Upper lobe of right lung (tissue), 1 donor: Measurements from ENCODE around the gene AKIRIN2. TPM values are rescaled to one million over a fixed set of nuclear protein-coding genes. Genes with fewer than 3 reads are reported as not detected.

ENCODE experiments used
- ATAC-seq: fragments of 200-7000 bp; cut with Tn5 transposase; one replicate; pipeline ENCODE4 v1.9.1; 2020; ENCODE audit warnings: mild to moderate bottlenecking, moderate library complexity
- DNase-seq: peaks from one replicate; pipeline ENCODE4 v3.0.0-alpha.2; 2020
- H3K27ac ChIP-seq: fragments of 200-600 bp; one replicate; pipeline ENCODE4 v1.8.0; 2022
- H3K27me3 ChIP-seq: fragments of 200-600 bp; one replicate; pipeline ENCODE4 v1.8.0; 2022; ENCODE audit warnings: mild to moderate bottlenecking
- H3K36me3 ChIP-seq: fragments of 200-600 bp; one replicate; pipeline ENCODE4 v1.8.0; 2022
- H3K4me1 ChIP-seq: fragments of 200-600 bp; one replicate; pipeline ENCODE4 v1.8.0; 2022
- H3K4me3 ChIP-seq: fragments of 200-600 bp; one replicate; pipeline ENCODE4 v1.8.0; 2022; ENCODE audit warnings: mild to moderate bottlenecking
- H3K9me3 ChIP-seq: fragments of 200-600 bp; one replicate; pipeline ENCODE4 v1.8.0; 2022
- intact Hi-C: fragments of 100-400 bp; cut with DNase I; formaldehyde crosslinking; loops from one replicate; pipeline ENCODE4 v1.11.0; 2022
- total RNA-seq: library from RNA; stranded (reverse); fragmentation: NEBNext Ultra II Directional; extraction: Animal tissue kit (Norgen Biotek cat#: 25700); gene quantifications from one replicate; pipeline ENCODE4 v1.2.1, GENCODE V29; 2021
- TF ChIP-seq, protein P1 (sequence below): fragments of 200-600 bp; IDR thresholded peaks from one replicate; pipeline ENCODE4 v1.8.0; 2022; ENCODE audit warnings: antibody characterized with exemption
- donor health status: DM: no; HTN: yes; CAD: no; lungs with severe emphysema.

Gene AKIRIN2
- total RNA-seq, 1 donor from 2014 or later, result 56.6 TPM

DNA sequence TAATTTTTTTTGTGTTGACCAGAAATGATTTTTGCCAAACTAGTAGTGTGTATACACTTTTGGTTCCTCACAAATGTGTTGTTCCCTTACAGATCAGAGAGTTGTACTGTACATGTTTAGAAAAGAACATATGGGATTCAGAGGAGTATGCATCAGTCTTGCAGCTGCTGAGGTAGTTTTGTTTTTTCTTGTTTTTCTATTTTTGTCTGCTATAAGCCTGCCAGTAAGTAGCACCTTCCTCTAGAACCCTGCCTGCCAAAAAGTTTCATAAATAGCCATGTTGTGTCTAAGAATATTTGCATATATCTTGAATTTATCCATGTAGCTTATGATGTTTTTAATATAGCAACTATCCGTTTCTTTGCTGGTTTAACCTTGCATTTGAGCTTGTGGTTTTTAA, 65.7 kb downstream of the AKIRIN2 start:
- no peaks in the 10 kb centered on the region for H3K4me1 ChIP-seq
- intact Hi-C loops, result no loop called here
- TF ChIP-seq, protein P1, sequence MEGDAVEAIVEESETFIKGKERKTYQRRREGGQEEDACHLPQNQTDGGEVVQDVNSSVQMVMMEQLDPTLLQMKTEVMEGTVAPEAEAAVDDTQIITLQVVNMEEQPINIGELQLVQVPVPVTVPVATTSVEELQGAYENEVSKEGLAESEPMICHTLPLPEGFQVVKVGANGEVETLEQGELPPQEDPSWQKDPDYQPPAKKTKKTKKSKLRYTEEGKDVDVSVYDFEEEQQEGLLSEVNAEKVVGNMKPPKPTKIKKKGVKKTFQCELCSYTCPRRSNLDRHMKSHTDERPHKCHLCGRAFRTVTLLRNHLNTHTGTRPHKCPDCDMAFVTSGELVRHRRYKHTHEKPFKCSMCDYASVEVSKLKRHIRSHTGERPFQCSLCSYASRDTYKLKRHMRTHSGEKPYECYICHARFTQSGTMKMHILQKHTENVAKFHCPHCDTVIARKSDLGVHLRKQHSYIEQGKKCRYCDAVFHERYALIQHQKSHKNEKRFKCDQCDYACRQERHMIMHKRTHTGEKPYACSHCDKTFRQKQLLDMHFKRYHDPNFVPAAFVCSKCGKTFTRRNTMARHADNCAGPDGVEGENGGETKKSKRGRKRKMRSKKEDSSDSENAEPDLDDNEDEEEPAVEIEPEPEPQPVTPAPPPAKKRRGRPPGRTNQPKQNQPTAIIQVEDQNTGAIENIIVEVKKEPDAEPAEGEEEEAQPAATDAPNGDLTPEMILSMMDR, result no peak
- no peak for ATAC-seq
- H3K27ac ChIP-seq, result no peak overlapping the region
- no peaks in the 10 kb centered on the region for H3K27me3 ChIP-seq
- DNase-seq, result no peak
- H3K4me3 ChIP-seq, result no peak overlapping the region
- H3K9me3 ChIP-seq, result no peaks in the 10 kb centered on the region
- peaks cover 20% of the 10 kb centered on the region for H3K36me3 ChIP-seq

- no peaks in the 10 kb centered on the region for H3K9me3 ChIP-seq
- H3K27me3 ChIP-seq, result no peaks in the 10 kb centered on the region
- intact Hi-C loops, result no loop called here
- ATAC-seq (no peak), DNase-seq (no peak)
- H3K4me3 ChIP-seq, result no peak overlapping the region
- H3K27ac ChIP-seq, result no peak overlapping the region
- TF ChIP-seq, protein P1, result no peak
- peaks cover 11% of the 10 kb centered on the region for H3K4me1 ChIP-seq
- H3K36me3 ChIP-seq, result peaks cover 19% of the 10 kb centered on the region
Observed at GRCh38 chr6:87633851-87634250, 68.2 kb downstream of the AKIRIN2 start.

- Histone ChIP-seq H3K27me3 (no peaks in the 10 kb centered on the region), H3K4me3 (no peak overlapping the region), H3K9me3 (no peaks in the 10 kb centered on the region), H3K36me3 (peaks cover 16% of the 10 kb centered on the region), H3K4me1 (peaks cover 14% of the 10 kb centered on the region), H3K27ac (no peak overlapping the region)
- intact Hi-C loops, result no loop called here
- TF ChIP-seq, protein P1, result no peak
- DNase-seq, result no peak
- no peak for ATAC-seq
Observed at GRCh38 chr6:87630746-87631145, 71.3 kb downstream of the AKIRIN2 start.

GRCh38 chr6:87628881-87629280, 73.2 kb downstream of the AKIRIN2 start:
- no peaks in the 10 kb centered on the region for H3K27me3 ChIP-seq
- ATAC-seq (no peak), DNase-seq (no peak)
- peaks cover 12% of the 10 kb centered on the region for H3K36me3 ChIP-seq
- no peaks in the 10 kb centered on the region for H3K9me3 ChIP-seq
- H3K4me3 ChIP-seq, result no peak overlapping the region
- H3K4me1 ChIP-seq, result peaks cover 14% of the 10 kb centered on the region
- intact Hi-C loops, result no loop called here
- H3K27ac ChIP-seq, result no peak overlapping the region
- TF ChIP-seq, protein P1, result no peak

- intact Hi-C loops, result no loop called here
- H3K4me1 ChIP-seq, result peaks cover 14% of the 10 kb centered on the region
- TF ChIP-seq, protein P1, result no peak
- no peak for DNase-seq
- H3K27me3 ChIP-seq, result no peaks in the 10 kb centered on the region
- no peak overlapping the region for H3K27ac ChIP-seq
- H3K4me3 ChIP-seq, result no peak overlapping the region
- ATAC-seq, result no peak
- H3K36me3 ChIP-seq, result peaks cover 12% of the 10 kb centered on the region
- no peaks in the 10 kb centered on the region for H3K9me3 ChIP-seq
Observed at GRCh38 chr6:87628424-87628823, 73.6 kb downstream of the AKIRIN2 start.

Other genes with a start within 250 kb of the AKIRIN2 start
- gene SLC35A1, start 229.3 kb downstream of the AKIRIN2 start, total RNA-seq, result 48.9 TPM
- 28.9 TPM for gene RARS2, start 112.2 kb downstream of the AKIRIN2 start, total RNA-seq
- 16.2 TPM for gene ORC3, start 112.1 kb downstream of the AKIRIN2 start, total RNA-seq